HG03442 (cell line): ENCODE results near the gene COL4A5.
"Not testable (repeated sequence)": the region's sequence is repeated elsewhere in the genome, so short reads cannot be mapped to it uniquely, and the experiment has no call there.

Experiments
- ATAC-seq: cut with Tn5 transposase; IDR thresholded peaks from one replicate; pipeline ENCODE4 v1.9.1; 2021; ENCODE audit warnings: mild to moderate bottlenecking, moderate library complexity; ENCODE audit not compliant: unreplicated experiment

Gene COL4A5

GRCh38 chrX:108439426-108439942, at the start of gene COL4A5:
Gene COL4A5, plus strand, starts transcription at chrX:108439838. Its CDS starts 288 bp downstream, at chrX:108440126.
- no peak for ATAC-seq

- not testable (repeated sequence) for ATAC-seq
Measured at GRCh38 chrX:108390976-108391717, 48.5 kb upstream of the COL4A5 start.

- ATAC-seq: no peak
Measured at GRCh38 chrX:108396188-108396891, 43.3 kb upstream of the COL4A5 start.

GRCh38 chrX:108396986-108397385, 42.7 kb upstream of the COL4A5 start:
- no peak for ATAC-seq

- peak; percentile 54 for ATAC-seq
Measured at GRCh38 chrX:108397627-108398391, 41.8 kb upstream of the COL4A5 start.

- no peak for ATAC-seq
Measured at GRCh38 chrX:108399418-108400165, 40.0 kb upstream of the COL4A5 start.

GRCh38 chrX:108412783-108413182, 26.9 kb upstream of the COL4A5 start:
- no peak for ATAC-seq

- no peak for ATAC-seq
Measured at GRCh38 chrX:108415146-108415545, 24.5 kb upstream of the COL4A5 start.

- no peak for ATAC-seq
Measured at GRCh38 chrX:108415891-108416290, 23.7 kb upstream of the COL4A5 start.

GRCh38 chrX:108417257-108417656, 22.4 kb upstream of the COL4A5 start:
- no peak for ATAC-seq

GRCh38 chrX:108419401-108419800, 20.2 kb upstream of the COL4A5 start:
- no peak for ATAC-seq

- no peak for ATAC-seq
Measured at GRCh38 chrX:108420481-108420880, 19.2 kb upstream of the COL4A5 start.

- ATAC-seq: no peak
Measured at GRCh38 chrX:108426262-108426661, 13.4 kb upstream of the COL4A5 start.

GRCh38 chrX:108435261-108435660, 4.4 kb upstream of the COL4A5 start:
- ATAC-seq: no peak

GRCh38 chrX:108437349-108438109, 2.1 kb upstream of the COL4A5 start:
- no peak for ATAC-seq

GRCh38 chrX:108438110-108438623, 1.5 kb upstream of the COL4A5 start, which contains the start of gene COL4A6:
Gene COL4A6, minus strand, starts transcription at chrX:108438422. Its CDS starts 226 bp downstream, at chrX:108438196.
- ATAC-seq: no peak

GRCh38 chrX:108439961-108440696, 491 bp downstream of the COL4A5 start:
- ATAC-seq: no peak

- no peak for ATAC-seq
Measured at GRCh38 chrX:108442901-108443464, 3.3 kb downstream of the COL4A5 start.

- ATAC-seq: no peak
Measured at GRCh38 chrX:108447303-108447702, 7.7 kb downstream of the COL4A5 start.
